ENCODE measurements around the gene CDC45.

CDC45 gene

DNA sequence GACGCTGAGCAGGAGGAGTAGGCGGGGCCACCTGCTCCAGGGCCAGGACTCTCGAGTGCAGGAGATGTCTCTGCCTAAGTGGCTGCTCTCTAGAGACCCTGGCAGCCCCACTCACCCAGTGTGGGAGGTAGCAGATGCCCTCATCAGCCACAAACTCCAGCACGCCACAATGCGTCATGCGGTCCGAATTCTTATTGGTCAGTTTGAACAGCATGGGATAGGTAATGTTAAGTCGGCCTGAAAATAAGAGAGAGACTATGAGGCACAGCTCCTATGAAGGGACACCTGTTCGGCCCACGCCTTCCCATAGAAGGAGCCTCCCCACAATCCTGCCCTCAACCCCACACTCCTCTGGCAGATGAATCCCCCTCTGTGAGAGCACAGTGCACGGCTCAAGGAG, 8.1 kb upstream of the CDC45 start:
- no peak for DNase-seq

GRCh38 chr22:19472233-19472632, 7.5 kb upstream of the CDC45 start:
- no peak for DNase-seq

- DNase-seq: no peak
These were observed 6.1 kb upstream of the CDC45 start for GRCh38 chr22:19473578-19473977.

- no peak for DNase-seq
These were observed 3.7 kb upstream of the CDC45 start for GRCh38 chr22:19476023-19476422.

GRCh38 chr22:19477321-19478044, 2.2 kb upstream of the CDC45 start:
- DNase-seq: peak; percentile 25 to 46

GRCh38 chr22:19478045-19478900, 1.4 kb upstream of the CDC45 start:
- peak; percentile 17 to 18 for DNase-seq

GRCh38 chr22:19478901-19479354, 792 bp upstream of the CDC45 start, which contains the start of gene UFD1:
Gene UFD1, minus strand, starts transcription at chr22:19479193. Its CDS starts 108 bp downstream, at chr22:19479085.
- peak; percentile 81 to 86 for DNase-seq

DNA sequence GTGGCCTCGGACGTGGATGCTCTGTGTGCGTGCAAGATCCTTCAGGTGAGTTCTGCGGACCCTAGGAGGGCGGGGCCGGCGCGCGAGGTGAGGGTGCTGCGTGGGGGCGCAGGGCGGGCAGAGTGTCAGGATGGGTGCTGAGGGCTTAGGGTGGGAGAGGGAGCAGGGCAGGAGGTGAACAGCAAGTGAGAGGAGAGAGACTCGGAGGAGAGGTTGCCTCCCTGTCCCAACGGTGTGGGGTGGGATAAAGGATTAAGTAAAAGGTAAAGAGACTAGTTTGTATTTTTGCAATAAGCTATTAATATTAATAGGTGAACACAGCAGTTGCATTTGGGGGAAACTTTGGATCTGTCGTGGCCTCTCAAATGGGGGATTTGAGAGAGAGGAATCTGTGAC, 451 bp downstream of the CDC45 start:
- DNase-seq: no peak

DNA sequence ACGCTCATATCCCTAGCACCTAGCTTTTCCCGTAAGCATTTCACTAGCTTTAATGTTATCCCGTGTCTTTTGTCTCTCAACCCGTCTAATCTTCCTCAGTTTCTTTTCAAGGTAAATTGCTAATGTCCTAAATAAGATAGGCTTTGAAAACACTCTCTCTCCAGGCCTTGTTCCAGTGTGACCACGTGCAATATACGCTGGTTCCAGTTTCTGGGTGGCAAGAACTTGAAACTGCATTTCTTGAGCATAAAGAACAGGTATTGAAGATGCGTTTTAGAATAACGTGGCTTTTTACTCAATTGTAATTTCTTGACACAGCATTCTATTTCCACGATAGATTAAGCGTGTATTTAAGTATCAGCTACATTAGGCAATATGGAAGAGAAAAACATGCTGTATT, 1.1 kb downstream of the CDC45 start:
- no peak for DNase-seq

DNA sequence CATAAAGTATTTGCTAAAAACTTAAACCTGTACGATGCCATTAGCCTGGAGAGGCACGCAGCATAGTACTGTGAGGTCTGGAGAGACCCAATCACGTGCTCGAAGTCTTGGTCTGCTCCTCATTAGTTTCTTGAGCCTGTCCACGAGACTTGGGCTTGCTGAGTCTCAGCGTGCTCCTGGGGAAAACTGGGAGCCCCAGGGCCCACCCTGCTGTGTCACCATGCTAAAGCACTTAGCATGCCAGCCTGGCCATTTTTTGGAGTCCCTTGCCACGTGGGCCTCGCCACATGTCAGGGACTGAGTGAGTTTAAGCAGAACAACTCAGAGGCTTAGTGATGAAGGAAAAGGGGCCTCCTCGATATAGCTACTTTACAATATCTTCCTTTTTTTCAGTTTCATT, 2.6 kb downstream of the CDC45 start:
- DNase-seq: no peak

DNA sequence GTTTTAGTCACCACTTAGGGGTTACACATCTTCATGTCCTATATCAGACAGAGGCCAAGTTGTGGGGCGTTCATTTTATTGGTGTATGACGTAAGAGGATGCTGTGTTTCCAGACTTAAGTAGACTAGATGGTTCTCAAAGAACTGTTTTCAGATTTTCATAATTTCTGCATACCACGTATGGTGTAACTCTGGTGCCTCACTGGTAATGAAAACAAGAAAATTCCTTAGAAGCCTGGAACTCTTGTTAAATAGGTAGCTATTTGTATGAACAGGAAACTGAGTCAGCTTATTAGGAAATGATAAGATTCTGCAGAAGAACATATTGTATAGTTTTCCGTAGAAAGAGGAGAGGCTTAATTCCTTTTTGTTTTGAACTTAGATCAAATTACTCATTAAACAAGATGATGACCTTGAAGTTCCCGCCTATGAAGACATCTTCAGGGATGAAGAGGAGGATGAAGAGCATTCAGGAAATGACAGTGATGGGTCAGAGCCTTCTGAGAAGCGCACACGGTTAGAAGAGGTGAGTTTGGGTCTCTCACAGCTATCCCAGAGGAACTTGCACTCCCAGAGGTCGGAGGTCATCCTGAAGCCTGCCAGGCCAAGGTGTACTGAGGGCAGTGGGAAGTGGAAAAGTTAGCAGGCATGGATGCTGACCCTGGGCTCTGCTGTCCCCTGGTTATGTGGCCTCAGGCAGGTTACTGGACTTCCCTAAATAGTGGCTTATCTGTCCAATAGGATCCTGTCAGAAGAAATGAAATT, 3.9 kb downstream of the CDC45 start:
- no peak for DNase-seq

DNA sequence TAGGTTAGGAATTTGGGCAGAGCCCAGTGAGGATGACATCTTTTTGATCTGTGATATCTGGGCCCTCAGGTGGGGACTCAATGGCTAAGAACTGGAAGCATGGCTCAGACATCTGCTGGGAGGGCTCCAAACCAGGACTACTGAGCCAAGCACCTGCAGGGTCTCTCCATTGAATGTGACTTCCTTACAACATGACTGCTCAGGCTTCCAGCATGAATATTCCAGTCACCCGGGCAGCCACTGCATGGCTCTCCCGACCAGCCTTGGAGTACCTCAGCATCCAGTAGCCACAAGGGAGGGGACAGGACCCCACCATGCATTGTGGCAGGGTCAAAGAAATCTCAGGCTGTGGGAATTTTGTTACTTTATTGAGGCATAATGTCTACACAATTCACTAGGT, 8.6 kb downstream of the CDC45 start:
- no peak for DNase-seq

GRCh38 chr22:19488884-19489843, 9.4 kb downstream of the CDC45 start:
- peak; percentile 41 to 78 for DNase-seq

DNA sequence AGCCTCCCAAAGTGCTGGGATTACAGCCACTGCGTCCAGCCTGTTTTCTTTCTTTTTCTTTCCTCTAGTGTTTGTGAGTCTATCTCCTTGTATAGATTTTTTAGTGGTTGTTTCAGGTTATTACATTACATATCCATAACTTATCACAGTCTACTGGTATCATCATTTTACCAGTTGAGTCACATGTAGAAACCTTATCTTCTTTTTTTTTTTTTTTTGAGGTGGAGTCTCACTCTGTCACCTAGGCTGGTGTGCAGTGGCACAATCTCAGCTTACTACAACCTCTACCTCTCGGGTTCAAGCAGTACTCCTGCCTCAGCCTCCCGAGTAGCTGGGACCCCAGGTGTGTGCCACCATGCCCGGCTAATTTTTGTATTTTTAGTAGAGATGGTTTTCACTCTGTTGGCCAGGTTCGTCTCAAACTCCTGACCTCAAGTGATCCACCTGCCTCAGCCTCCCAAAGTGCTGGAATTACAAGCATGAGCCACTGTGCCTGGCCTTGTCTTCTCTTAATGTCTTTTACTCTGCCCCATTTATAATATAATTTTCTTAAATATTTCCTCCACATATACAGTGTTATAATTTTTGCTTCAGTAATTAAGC, 11.0 kb downstream of the CDC45 start:
- no peak for DNase-seq

DNA sequence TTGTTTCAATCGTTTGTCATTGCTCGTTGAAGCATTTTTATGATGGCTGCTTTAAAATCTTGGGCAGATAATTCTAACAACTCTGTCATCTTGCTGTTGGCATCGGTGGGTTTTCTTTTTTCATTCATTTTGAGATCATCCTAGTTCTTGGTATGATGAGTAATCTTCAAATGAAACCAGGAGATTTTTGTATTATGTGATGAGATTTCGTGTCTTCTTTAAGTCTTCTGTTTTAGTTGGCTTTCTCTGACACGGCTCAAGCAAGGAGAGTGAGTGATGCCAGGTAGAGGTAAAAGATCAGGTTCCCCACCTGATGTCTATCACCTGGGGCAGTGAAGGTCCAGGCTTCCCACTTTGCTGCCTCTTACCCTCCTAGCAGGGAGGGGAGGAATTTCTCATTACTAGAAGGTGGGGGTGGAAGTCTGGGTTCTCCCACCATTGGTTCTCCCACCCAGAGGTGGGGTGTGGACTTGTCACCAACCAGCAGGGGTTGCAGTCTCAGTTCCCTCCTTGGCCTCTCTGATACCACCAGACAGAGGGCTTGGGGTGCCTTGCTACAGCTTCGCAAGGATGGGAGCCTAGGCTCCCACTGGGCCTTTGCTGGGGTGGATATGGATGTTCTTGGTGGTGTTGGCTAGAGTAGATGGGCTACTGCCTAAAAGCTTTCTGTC, 12.9 kb downstream of the CDC45 start:
- DNase-seq: no peak

DNA sequence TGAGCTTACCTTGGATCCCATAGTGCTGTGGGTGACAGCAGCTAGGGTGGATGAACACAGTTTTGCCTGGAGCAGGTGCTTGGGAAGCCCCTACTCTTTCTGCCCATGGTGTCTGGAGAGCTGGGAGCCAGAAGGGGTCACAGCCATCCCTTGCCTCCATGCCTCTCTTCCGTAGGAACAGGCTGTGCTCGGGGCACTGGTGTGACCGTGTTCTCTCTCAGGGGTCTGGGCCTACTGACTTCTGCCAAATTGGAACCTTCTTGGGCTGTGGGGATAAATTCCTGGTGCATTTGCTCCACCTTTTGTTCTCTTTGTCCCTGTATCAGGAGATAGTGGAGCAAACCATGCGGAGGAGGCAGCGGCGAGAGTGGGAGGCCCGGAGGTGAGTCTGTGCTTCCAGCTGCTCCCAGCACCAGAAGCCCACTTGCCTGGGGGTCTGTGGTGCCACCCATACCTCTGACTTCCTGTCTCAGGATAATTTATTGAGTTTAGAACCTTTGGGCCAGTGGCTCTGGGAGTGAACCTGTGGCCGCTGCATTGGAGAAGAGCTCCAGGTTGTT, 14.4 kb downstream of the CDC45 start:
- no peak for DNase-seq

DNA sequence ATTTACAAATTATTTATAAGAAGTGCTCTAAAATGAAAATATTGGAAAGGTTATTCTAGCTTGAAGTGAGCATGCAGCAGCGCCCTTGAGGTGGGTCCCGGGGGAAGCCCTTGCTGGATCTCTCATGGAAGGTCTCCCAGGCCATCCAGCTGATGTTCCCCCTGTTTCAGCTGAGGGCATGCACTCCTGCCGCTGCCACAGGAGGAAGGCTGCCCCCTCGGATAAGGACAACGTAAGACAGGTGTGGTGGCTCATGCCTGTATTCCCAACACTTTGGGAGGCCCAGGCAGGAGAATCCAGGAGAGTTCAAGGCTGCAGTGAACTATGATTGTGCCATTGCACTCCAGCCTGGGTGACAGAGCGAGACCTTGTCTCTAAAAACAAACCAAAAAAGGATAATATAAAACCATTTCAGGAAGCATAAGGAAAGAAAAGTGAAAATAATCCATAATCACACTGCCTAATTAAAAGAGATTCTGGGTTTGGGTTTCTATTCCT, 15.0 kb downstream of the CDC45 start:
- no peak for DNase-seq

GRCh38 chr22:19495562-19496323, 16.0 kb downstream of the CDC45 start:
- peak; percentile 20 to 25 for DNase-seq

DNA sequence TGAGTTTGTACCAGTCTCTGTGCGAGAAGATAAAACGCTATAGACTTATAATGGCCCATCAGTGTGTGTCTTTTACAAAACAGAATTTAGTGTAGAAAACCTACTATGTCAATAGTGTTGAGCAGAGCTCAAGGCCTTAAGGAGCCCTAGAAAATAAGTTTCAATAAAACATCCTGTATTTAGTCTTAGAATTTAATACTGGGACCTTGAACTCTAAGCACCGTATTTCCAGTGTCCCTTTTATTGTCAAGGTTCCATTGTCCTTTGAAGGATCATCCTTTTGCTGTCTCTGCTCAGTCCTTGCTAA, 16.6 kb downstream of the CDC45 start:
- no peak for DNase-seq

GRCh38 chr22:19497245-19497644, 17.5 kb downstream of the CDC45 start:
- DNase-seq: no peak
